Smooth muscle cell (in vitro differentiated cells): ENCODE results near the gene FZD4. TPM values are rescaled to one million over a fixed set of nuclear protein-coding genes. Genes with fewer than 3 reads are reported as not detected.
"Not testable (repeated sequence)": the region's sequence is repeated elsewhere in the genome, so short reads cannot be mapped to it uniquely, and the experiment has no call there.

Experiments used
- DNase-seq: peaks from one replicate; lab custom pipeline; 2025; ENCODE audit not compliant: unreplicated experiment; lab: John Stamatoyannopoulos, UW
- H2AFZ ChIP-seq: fragments of 200-600 bp; sonication (generic); 2 replicates; pipeline ENCODE4 v1.6.0; 2016; ENCODE audit warnings: antibody characterized with exemption, low read depth, mild to moderate bottlenecking
- H3F3A ChIP-seq: fragments of 200-600 bp; sonication (generic); 2 replicates; pipeline ENCODE4 v1.6.0; 2017; ENCODE audit warnings: antibody characterized with exemption, low read depth
- H3K27ac ChIP-seq: fragments of 200-600 bp; sonication (generic); 2 replicates; pipeline ENCODE4 v1.5.1; 2016; ENCODE audit warnings: low read depth, mild to moderate bottlenecking
- H3K27me3 ChIP-seq: fragments of 200-600 bp; sonication (generic); 2 replicates; pipeline ENCODE4 v1.6.1; 2016; ENCODE audit warnings: low read depth, mild to moderate bottlenecking
- H3K36me3 ChIP-seq: fragments of 200-600 bp; sonication (generic); 2 replicates; pipeline ENCODE4 v1.5.1; 2016; ENCODE audit warnings: low read depth
- H3K4me1 ChIP-seq: fragments of 200-600 bp; sonication (generic); 2 replicates; pipeline ENCODE4 v1.5.1; 2016; ENCODE audit warnings: low read depth
- H3K4me2 ChIP-seq: fragments of 200-600 bp; sonication (generic); 2 replicates; pipeline ENCODE4 v1.6.0; 2016; ENCODE audit warnings: mild to moderate bottlenecking
- H3K4me3 ChIP-seq: fragments of 200-600 bp; sonication (generic); 2 replicates; pipeline ENCODE4 v1.5.1; 2016; ENCODE audit warnings: mild to moderate bottlenecking
- H3K79me2 ChIP-seq: fragments of 200-600 bp; sonication (generic); 2 replicates; pipeline ENCODE4 v1.6.0; 2016; ENCODE audit warnings: low read depth, mild to moderate bottlenecking
- H3K9ac ChIP-seq: fragments of 200-600 bp; sonication (generic); 2 replicates; pipeline ENCODE4 v1.6.0; 2016; ENCODE audit warnings: low read depth
- H3K9me3 ChIP-seq: fragments of 200-600 bp; sonication (generic); replicated peaks from 2 replicates; pipeline ENCODE4 v1.5.1; 2016; ENCODE audit warnings: low read depth
- H4K20me1 ChIP-seq: fragments of 200-600 bp; sonication (generic); 2 replicates; pipeline ENCODE4 v1.6.0; 2016; ENCODE audit warnings: low read depth
- CTCF ChIP-seq: fragments of 200-600 bp; sonication (generic); IDR thresholded peaks from 2 replicates; pipeline ENCODE4 v1.5.1; 2017; ENCODE audit warnings: borderline replicate concordance, mild to moderate bottlenecking, antibody characterized with exemption; ENCODE audit not compliant: insufficient read depth, poor library complexity, severe bottlenecking
- WGBS: methylation state at CpG from one replicate; pipeline ENCODE4 v1.1.7; 2016; ENCODE audit warnings: low lambda C conversion rate; 5-methylcytosine and 5-hydroxymethylcytosine counted together
- polyA plus RNA-seq: library from polyadenylated mRNA; unstranded; fragments of >200 nt; fragmentation: Nextera tagmentation; extraction: Ambion mirVana; gene quantifications from 2 replicates; pipeline ENCODE4 v1.2.1, GENCODE V29; 2016
- total RNA-seq: library from RNA; depleted of rRNA; stranded (reverse); fragments of >200 nt; gene quantifications from 2 replicates; pipeline ENCODE4 v1.2.3, GENCODE V29; 2014

FZD4 gene
- total and polyA plus RNA-seq, 2 experiments from 2014 or later = 1.8 to 5.8 TPM

GRCh38 chr11:86950661-86950995 is 4.6 kb downstream of the FZD4 start:
- peak overlapping the region; percentile 43 for H3K4me2 ChIP-seq
- WGBS = 69% methylated on average over 5 of the region's 5 CpGs
- peaks cover 7% of the 10 kb centered on the region for H3K79me2 ChIP-seq
- H3K27me3 ChIP-seq = no peaks in the 10 kb centered on the region
- H3K9me3 ChIP-seq = no peaks in the 10 kb centered on the region
- no peak for TF ChIP-seq CTCF
- peaks cover 16% of the 10 kb centered on the region for H3K4me1 ChIP-seq
- no peak for DNase-seq
- no peaks in the 10 kb centered on the region for H3F3A ChIP-seq
- no peak overlapping the region for H3K27ac ChIP-seq
- peaks cover 10% of the 10 kb centered on the region for H4K20me1 ChIP-seq
- no peak overlapping the region for H2AFZ ChIP-seq
- no peaks in the 10 kb centered on the region for H3K36me3 ChIP-seq
- H3K9ac ChIP-seq = no peak overlapping the region
- peak overlapping the region; percentile 11 for H3K4me3 ChIP-seq

GRCh38 chr11:86949995-86950660 is 5.1 kb downstream of the FZD4 start:
- no peak overlapping the region for H3K9ac ChIP-seq
- H3K4me1 ChIP-seq = peaks cover 16% of the 10 kb centered on the region
- H4K20me1 ChIP-seq = peaks cover 10% of the 10 kb centered on the region
- 58% methylated on average over 3 of the region's 3 CpGs for WGBS
- no peak overlapping the region for H2AFZ ChIP-seq
- no peaks in the 10 kb centered on the region for H3K36me3 ChIP-seq
- no peak for TF ChIP-seq CTCF
- H3K9me3 ChIP-seq = no peaks in the 10 kb centered on the region
- H3F3A ChIP-seq = no peaks in the 10 kb centered on the region
- H3K27me3 ChIP-seq = no peaks in the 10 kb centered on the region
- no peak for DNase-seq
- peak overlapping the region; percentile 11 for H3K4me3 ChIP-seq
- H3K4me2 ChIP-seq = peak overlapping the region; percentile 43
- H3K27ac ChIP-seq = no peak overlapping the region
- H3K79me2 ChIP-seq = peaks cover 7% of the 10 kb centered on the region

GRCh38 chr11:86948733-86949132 is 6.5 kb downstream of the FZD4 start:
- Histone ChIP-seq H4K20me1 (peaks cover 10% of the 10 kb centered on the region), H3K79me2 (peaks cover 7% of the 10 kb centered on the region), H3K36me3 (no peaks in the 10 kb centered on the region), H2AFZ (no peak overlapping the region), H3F3A (no peaks in the 10 kb centered on the region), H3K27ac (no peak overlapping the region), H3K27me3 (no peaks in the 10 kb centered on the region), H3K9ac (no peak overlapping the region), H3K4me2 (no peak overlapping the region), H3K9me3 (no peaks in the 10 kb centered on the region), H3K4me3 (no peak overlapping the region), H3K4me1 (peaks cover 6% of the 10 kb centered on the region)
- no peak for TF ChIP-seq CTCF
- DNase-seq = no peak
- 95% methylated on average over 5 of the region's 5 CpGs for WGBS

GRCh38 chr11:86947541-86947940 is 7.7 kb downstream of the FZD4 start:
- no peak overlapping the region for H3K27ac ChIP-seq
- no peaks in the 10 kb centered on the region for H3K36me3 ChIP-seq
- no peaks in the 10 kb centered on the region for H3F3A ChIP-seq
- H3K4me1 ChIP-seq = peaks cover 6% of the 10 kb centered on the region
- no peak overlapping the region for H2AFZ ChIP-seq
- no peak overlapping the region for H3K4me3 ChIP-seq
- H4K20me1 ChIP-seq = peaks cover 10% of the 10 kb centered on the region
- no peak overlapping the region for H3K9ac ChIP-seq
- no peak for TF ChIP-seq CTCF
- no peak overlapping the region for H3K4me2 ChIP-seq
- H3K79me2 ChIP-seq = peaks cover 7% of the 10 kb centered on the region
- no peaks in the 10 kb centered on the region for H3K9me3 ChIP-seq
- no peak for DNase-seq
- H3K27me3 ChIP-seq = no peaks in the 10 kb centered on the region

GRCh38 chr11:86943505-86943904 is 11.7 kb downstream of the FZD4 start:
- H3K4me3 ChIP-seq, H4K20me1 ChIP-seq, H3F3A ChIP-seq, DNase-seq, H3K79me2 ChIP-seq, H3K9me3 ChIP-seq, H2AFZ ChIP-seq, H3K36me3 ChIP-seq, H3K27ac ChIP-seq, H3K27me3 ChIP-seq, H3K4me2 ChIP-seq, H3K9ac ChIP-seq: not testable (repeated sequence)
- 100% methylated on average over 8 of the region's 8 CpGs for WGBS
- peaks cover 11% of the 10 kb centered on the region for H3K4me1 ChIP-seq
